ENCODE measurements around the gene TCP11L1.

GRCh38 chr11:33064866-33065265 lies 25.5 kb downstream of the TCP11L1 start:
- no peak for TF ChIP-seq POLR2A (IDR thresholded peaks at IDR 0.05)
- TF ChIP-seq, protein P1, sequence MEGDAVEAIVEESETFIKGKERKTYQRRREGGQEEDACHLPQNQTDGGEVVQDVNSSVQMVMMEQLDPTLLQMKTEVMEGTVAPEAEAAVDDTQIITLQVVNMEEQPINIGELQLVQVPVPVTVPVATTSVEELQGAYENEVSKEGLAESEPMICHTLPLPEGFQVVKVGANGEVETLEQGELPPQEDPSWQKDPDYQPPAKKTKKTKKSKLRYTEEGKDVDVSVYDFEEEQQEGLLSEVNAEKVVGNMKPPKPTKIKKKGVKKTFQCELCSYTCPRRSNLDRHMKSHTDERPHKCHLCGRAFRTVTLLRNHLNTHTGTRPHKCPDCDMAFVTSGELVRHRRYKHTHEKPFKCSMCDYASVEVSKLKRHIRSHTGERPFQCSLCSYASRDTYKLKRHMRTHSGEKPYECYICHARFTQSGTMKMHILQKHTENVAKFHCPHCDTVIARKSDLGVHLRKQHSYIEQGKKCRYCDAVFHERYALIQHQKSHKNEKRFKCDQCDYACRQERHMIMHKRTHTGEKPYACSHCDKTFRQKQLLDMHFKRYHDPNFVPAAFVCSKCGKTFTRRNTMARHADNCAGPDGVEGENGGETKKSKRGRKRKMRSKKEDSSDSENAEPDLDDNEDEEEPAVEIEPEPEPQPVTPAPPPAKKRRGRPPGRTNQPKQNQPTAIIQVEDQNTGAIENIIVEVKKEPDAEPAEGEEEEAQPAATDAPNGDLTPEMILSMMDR (IDR thresholded peaks at IDR 0.05), result no peak

Measured in vagina (tissue), 2 donors.